Stimulated activated CD8-positive, alpha-beta memory T cell treated with anti-CD3 and anti-CD28 coated beads, Interleukin-15, amount 100 ng/mL, for 1 hour (primary cell): Measurements from ENCODE around the gene MRTFA.

ENCODE experiments used
- DNase-seq: peaks from one replicate; pipeline ENCODE4 v3.0.0-alpha.2; 2020; ENCODE audit warnings: low read depth

The MRTFA gene

GRCh38 chr22:40491990-40492631 is 144.4 kb downstream of the MRTFA start:
- DNase-seq = no peak

- DNase-seq = no peak
Observed at GRCh38 chr22:40487663-40488249, 148.8 kb downstream of the MRTFA start.

- no peak for DNase-seq
Observed at GRCh38 chr22:40486962-40487602, 149.4 kb downstream of the MRTFA start.

- no peak for DNase-seq
Observed at GRCh38 chr22:40485813-40486667, 150.5 kb downstream of the MRTFA start.

- DNase-seq = no peak
Observed at GRCh38 chr22:40484906-40485669, 151.4 kb downstream of the MRTFA start.

- no peak for DNase-seq
Observed at GRCh38 chr22:40482886-40483285, 153.6 kb downstream of the MRTFA start.

GRCh38 chr22:40482391-40482790 is 154.1 kb downstream of the MRTFA start:
- no peak for DNase-seq

GRCh38 chr22:40480996-40481395 is 155.5 kb downstream of the MRTFA start:
- no peak for DNase-seq

GRCh38 chr22:40479887-40480538 is 156.5 kb downstream of the MRTFA start:
- no peak for DNase-seq

- DNase-seq = no peak
Observed at GRCh38 chr22:40479126-40479800, 157.3 kb downstream of the MRTFA start.

GRCh38 chr22:40478338-40479125 is 158.0 kb downstream of the MRTFA start:
- DNase-seq = no peak

- DNase-seq = no peak
Observed at GRCh38 chr22:40477683-40478337, 158.7 kb downstream of the MRTFA start.

- DNase-seq = no peak
Observed at GRCh38 chr22:40476341-40476740, 160.2 kb downstream of the MRTFA start.

- no peak for DNase-seq
Observed at GRCh38 chr22:40473703-40474102, 162.8 kb downstream of the MRTFA start.

- DNase-seq = no peak
Observed at GRCh38 chr22:40472579-40472978, 163.9 kb downstream of the MRTFA start.

GRCh38 chr22:40472051-40472450 is 164.5 kb downstream of the MRTFA start:
- no peak for DNase-seq

GRCh38 chr22:40469181-40469580 is 167.3 kb downstream of the MRTFA start:
- DNase-seq = no peak

GRCh38 chr22:40468616-40469015 is 167.9 kb downstream of the MRTFA start:
- no peak for DNase-seq

GRCh38 chr22:40466976-40467375 is 169.5 kb downstream of the MRTFA start:
- DNase-seq = no peak
